ENCODE results near the gene KLHL12.

Gene KLHL12

GRCh38 chr1:202888531-202889360 is 38.3 kb downstream of the KLHL12 start, which contains the start of gene RABIF:
Gene RABIF, minus strand, starts transcription at chr1:202889149. Its CDS starts 51 bp downstream, at chr1:202889098.
- peak; percentile 39 to 98 (median 91) for DNase-seq

DNA sequence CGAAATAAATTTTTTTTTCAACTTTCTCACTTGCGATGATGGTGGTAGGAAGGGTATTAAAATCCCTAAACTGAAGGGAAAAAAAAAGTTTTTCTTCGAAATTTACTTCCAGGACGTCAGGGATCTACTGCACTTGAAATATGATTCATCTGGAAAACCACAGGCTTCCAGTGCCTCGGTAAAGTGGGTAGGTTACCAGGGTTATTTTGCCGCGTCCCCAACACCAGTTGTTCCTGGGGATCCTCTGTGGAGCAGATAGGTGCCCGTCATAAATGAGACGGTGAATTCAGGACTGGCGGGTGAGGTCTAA is 38.9 kb downstream of the KLHL12 start:
- no peak for DNase-seq

DNA sequence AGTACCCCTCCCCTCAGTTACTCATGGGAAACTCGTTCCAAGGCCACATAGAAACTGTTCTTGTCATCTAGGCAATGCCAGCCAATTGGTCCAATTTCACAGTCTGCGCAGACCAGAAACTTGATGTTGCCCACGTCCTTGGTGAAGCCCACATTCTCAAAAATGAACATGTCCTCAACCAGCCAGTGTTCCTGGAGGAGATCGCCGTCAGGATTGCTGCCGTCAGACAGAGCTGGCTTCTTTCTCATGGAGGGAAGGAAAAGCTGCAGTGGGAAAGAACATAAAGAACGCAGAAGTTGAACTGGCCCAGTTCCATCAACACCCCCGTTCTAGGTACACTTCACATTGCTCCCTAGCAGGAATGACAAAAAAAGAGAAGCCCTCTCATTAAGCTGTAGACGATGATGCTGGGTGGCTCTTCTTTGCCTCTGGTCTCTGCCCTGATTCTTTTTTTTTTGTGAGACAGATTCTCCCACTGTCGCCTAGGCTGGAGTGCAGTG is 46.0 kb downstream of the KLHL12 start:
- no peak for DNase-seq

- DNase-seq: no peak
These were observed 47.0 kb downstream of the KLHL12 start for GRCh38 chr1:202880062-202880461.

DNA sequence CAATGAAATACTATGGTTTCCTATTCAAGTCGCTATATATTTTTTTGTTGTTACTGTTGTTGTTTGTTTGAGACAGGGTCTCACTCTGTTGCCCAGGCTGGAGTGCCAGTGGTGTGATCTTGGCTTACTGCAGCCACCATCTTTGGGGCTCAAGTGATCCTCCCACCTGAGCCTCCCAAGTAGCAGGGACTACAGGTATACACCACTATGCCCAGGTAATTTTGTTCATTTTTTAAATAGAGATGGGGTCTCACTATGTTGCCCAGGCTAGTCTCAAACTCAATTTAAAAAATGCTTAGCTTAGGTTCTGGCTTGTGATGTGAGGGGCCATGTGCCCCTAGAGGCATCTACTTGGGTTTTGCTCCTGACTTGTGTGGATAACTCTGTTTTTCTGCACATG is 47.9 kb downstream of the KLHL12 start:
- no peak for DNase-seq

GRCh38 chr1:202873026-202873425 is 54.0 kb downstream of the KLHL12 start:
- no peak for DNase-seq

GRCh38 chr1:202871367-202871766 is 55.7 kb downstream of the KLHL12 start:
- DNase-seq: no peak

DNA sequence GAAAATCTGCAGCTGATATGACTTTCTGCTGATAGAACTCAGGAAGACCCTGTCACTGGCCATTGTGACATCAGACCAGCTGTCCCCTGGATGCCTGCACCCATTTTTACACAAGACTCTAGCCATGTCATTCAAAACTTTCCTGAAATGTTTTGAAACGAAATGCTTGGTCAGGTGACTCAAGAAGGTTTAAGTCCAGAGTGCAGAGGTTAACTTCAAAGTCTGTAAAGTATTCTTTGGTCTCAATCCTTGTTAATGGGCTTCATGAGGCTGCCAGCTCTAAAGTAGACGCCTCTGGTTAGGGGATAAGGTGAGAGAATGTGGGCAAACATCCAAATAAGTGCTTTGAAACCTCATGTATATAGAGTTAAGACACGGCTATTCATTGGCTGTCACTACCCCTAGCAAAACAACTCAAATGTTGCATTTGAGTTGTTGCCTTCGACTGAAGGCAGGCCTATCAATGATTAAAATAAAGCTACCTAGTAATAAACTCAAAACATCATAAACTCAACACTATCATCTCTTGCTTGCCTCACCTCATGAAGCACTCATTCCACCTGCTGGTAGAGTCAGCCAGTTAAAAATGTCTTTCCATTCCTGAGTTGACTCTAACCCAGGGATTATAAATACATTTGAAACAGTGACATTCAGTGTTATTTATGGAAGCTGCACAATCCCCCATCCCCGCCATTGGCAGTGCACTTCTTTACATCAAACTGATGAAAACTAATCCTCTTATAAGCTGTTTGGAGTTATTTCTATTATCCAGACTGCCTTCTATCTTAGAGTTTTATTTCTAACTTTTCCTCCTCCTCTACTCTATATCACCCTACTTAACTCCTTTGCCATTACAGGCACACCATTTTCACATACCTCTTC is 64.1 kb downstream of the KLHL12 start:
- no peak for DNase-seq

DNA sequence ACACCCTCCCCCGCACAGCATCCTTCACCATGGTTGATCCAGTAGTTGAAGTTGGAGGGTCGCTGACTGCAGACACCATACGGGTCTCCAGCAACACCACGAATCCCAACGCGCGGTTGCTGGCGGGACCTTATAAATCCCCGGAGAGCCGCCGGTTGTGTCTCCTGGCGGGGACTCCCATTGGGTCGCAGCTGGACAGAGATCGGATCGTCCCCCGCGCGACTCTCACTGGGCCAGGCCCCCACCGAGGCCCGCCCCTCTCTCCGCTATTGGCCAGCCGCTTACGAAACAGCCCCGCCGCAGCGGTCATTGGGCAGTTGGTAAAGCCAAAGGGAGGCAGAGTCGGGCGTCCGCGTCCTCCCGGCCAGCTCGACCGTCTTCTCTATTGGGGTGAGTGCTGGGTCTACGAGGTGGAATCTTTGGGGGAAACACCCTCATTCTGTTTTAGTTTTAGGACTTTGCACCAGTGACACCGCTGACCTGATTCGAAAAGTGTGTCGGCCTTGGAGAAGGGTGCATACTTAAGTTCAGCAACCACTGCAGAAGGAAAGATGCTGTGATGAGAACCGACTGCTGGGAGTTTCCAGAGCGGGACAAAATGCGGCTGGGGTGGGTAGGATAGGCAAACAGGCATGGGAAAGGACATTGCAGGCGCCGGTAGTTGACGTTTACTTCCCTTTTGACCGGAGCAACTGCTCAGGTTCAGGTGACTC is 65.5 kb downstream of the KLHL12 start:
- peak; percentile 27 to 94 (median 83) for DNase-seq

- DNase-seq: peak in 19 of 56 donors; percentile 10 to 60 (median 26)
These were observed 66.2 kb downstream of the KLHL12 start for GRCh38 chr1:202860744-202861419.

DNA sequence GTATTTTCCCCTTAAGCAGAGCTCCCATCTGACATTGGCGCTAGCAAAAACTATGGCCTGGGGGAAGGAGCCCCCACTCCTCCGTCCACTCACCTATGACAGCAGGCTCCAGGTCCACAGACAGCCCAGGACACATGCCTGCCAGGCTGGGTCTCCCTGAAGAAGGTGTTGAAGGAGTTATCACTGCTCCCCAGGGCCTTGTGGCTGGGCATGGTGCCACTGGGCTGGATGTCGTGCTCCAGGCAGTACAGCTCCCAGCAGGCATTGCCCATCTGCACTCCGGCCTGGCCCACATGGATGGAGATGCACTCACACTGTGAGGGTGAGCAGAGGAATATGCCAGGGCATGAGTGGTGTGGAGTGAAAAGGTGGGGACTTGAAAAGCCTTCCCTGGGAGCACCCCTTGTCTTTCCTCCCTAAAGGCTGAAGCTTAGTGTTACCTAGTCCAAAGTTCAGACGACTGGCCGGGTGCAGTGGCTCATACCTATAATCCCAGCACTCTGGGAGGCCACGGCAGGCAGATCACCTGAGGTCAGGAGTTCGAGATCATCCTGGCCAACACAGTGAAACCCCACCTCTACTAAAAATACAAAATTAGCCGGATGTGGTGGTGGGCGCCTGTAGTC is 68.1 kb downstream of the KLHL12 start:
- no peak for DNase-seq

DNA sequence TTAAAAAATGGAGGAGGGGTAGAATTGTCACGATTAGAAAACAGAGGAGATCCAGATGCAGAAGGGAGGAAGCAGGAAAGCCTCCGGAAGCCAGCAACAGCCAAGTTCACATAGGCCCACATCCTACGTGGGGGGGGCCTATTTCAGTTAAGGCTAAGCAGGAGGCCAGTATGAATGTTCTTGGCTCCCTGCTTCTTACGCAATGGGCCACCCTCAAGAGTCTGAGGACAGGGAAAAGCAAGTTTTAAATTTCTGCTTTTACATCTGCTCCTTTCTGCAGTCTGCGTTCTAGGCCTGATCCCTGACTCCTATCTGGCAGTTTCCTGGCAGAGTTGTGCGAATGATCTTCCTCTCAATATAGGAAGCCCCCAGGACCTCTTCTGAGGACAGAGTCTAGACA is 68.7 kb downstream of the KLHL12 start:
- DNase-seq: no peak

- DNase-seq: no peak
These were observed 69.9 kb downstream of the KLHL12 start for GRCh38 chr1:202857136-202857610.

- no peak for DNase-seq
These were observed 71.0 kb downstream of the KLHL12 start for GRCh38 chr1:202856014-202856413.

DNA sequence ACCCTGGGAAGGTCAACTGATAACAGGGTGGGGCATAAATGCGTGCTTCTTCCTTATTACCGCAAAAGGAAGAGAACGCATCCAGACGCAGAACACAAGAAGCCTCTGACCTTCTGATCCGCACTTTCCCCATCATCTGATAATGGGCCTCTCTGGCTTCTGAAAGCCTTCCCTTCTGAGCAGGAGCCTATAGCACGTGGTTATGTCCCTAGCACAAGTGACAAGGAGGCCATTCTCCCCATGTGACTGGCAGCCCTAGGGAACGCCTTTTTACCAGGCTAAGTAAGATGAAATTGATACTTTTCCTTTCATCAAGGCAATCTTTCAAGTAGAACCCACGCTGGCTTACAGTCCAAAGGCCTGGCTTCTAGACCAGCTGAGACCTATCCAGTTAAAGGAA is 72.2 kb downstream of the KLHL12 start:
- no peak for DNase-seq

DNA sequence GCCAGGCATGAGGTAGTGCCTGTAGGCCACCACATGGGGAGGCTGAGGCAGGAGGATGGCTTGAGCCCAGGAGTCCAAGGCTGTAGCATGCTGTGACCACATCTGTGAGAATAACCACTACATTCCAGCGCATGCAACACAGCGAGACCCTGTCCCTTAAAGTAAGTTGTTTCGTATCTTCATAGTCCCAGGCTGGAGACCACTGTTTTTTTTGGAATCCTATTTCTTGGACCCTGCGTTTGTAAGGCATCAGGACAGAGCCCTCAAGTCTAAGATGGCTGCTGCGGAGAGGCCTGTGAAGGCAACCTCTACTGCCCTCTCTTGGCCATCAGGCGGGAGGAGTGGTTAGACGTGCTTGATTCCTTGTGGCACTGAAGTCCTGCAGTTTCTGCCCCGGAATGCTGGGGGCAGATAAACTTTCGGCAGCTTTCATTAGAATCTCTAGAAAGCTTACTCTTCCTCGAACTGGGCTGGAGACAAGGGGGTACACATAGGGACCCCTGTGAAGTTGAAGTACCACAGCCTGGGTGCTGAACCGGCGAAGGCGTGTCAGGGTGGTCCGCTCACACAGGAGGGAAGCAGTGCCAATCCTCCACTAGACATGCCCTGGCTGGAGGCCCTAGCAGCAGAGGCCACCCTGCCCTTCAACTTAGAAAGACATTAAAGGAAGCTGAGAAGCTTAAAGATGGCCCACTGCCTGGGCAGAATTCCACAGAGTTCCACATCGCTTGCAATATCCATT is 74.7 kb downstream of the KLHL12 start:
- DNase-seq: no peak

DNA sequence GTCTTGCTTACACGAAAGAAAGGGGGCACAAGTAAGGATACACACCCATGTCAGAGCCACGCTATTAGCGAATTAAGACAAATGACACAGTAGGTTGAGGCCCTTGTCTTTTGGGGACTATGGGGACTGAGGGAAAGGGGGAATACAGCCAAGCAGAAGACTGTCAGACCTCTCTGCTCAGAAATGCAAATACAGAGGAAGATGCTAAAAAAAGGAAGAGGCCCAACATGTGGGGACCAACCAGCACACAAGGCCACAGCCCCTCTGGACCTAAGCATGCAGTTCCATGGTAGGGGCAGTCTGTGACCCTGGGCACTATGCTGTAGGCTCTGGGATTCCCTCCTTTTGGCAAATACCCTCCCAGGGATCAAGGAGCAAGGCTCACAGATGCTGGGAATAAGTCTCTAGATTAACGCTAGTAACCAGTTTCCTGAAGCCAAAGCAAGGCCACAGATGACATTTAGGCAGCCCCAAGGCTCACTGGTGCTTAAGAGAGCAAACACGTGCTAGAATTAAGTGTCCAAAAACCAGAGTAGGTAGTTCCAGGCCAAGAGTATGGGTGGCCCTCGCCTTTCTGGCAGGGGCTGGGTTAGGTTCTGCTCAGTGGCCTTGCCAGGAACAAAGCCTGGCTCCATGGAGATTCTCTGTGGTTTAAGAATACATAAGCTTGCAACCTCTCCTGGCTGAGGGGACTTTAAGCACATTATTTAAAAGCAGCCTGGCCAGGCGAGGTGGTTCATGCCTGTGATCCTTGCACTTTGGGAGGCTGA is 76.3 kb downstream of the KLHL12 start:
- DNase-seq: peak in 3 of 56 donors; percentile 4 to 11 (median 7)

DNA sequence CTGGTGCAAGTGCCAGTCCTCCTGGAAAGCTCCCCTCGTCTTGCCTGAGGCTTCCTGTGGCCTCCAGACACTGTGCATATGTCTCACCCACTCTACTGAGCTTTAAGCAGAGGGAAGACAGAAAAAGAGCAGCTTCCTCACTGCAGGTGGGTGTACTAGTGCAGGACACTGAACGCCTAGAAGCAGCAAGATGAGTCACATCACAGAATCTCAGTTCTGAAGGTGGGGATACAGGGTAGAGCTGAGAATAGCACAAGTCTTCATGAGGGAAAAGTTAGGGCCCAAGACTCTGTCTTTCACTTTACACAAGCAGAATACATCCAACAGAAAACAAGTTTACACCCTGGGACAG is 78.9 kb downstream of the KLHL12 start:
- peak in 8 of 56 donors; percentile 3 to 56 (median 12) for DNase-seq

GRCh38 chr1:202844935-202845334 is 82.1 kb downstream of the KLHL12 start:
- DNase-seq: no peak

Measured in amygdala (tissue), 56 donors.